K562 (cell line): Measurements from ENCODE around the gene MAN1B1. TPM values are rescaled to one million over a fixed set of nuclear protein-coding genes. Genes with fewer than 3 reads are reported as not detected.

Experiments used
- ARID4B ChIP-seq: sonication (generic); formaldehyde crosslinking; IDR thresholded peaks from 2 replicates; pipeline ENCODE4 v1.8.0; 2022; ENCODE audit warnings: mild to moderate bottlenecking, missing genetic modification reagents
- CHD1 ChIP-seq: fragments of 200-600 bp; sonication (generic); IDR thresholded peaks from one replicate; pipeline ENCODE4 v1.6.1; 2012; ENCODE audit warnings: mild to moderate bottlenecking, moderate library complexity, low read length, inconsistent platforms
- FOXK1 ChIP-seq: sonication (generic); formaldehyde crosslinking; IDR thresholded peaks from 2 replicates; pipeline ENCODE4 v1.8.0; 2022; ENCODE audit warnings: missing genetic modification reagents, mild to moderate bottlenecking, borderline replicate concordance
- HOXB6 ChIP-seq: fragments of 250-450 bp; sonication (Bioruptor Pico); IDR thresholded peaks from 2 replicates; pipeline ENCODE4 v1.5.1; 2022; ENCODE audit warnings: mild to moderate bottlenecking, borderline replicate concordance
- IFI16 ChIP-seq: fragments of 250-450 bp; sonication (Bioruptor Pico); IDR thresholded peaks from 2 replicates; pipeline ENCODE4 v2.1.2; 2022; ENCODE audit warnings: mild to moderate bottlenecking, inconsistent platforms
- LEF1 ChIP-seq: fragments of 450-650 bp; IDR thresholded peaks from 2 replicates; pipeline ENCODE4 v1.6.1; 2016; ENCODE audit warnings: mild to moderate bottlenecking
- MAFK ChIP-seq: IDR thresholded peaks from 2 replicates; pipeline ENCODE4 v1.6.1; 2011; ENCODE audit warnings: low read length, improper control_type of control experiment
- PHB ChIP-seq: fragments of 250-450 bp; sonication (Bioruptor Pico); IDR thresholded peaks from 2 replicates; pipeline ENCODE4 v1.5.0; 2021
- PRDM10 ChIP-seq: fragments of 450-650 bp; IDR thresholded peaks from 2 replicates; pipeline ENCODE4 v1.6.1; 2018; ENCODE audit not compliant: partially characterized antibody
- SAFB2 ChIP-seq: fragments of 200-400 bp; formaldehyde crosslinking; IDR thresholded peaks from 2 replicates; pipeline ENCODE4 v1.6.1; 2018; ENCODE audit warnings: borderline replicate concordance, low read length, low read depth, moderate library complexity; ENCODE audit not compliant: severe bottlenecking
- SAP30 ChIP-seq: fragments of 200-600 bp; sonication (generic); IDR thresholded peaks from 2 replicates; pipeline ENCODE4 v1.6.1; 2012; ENCODE audit warnings: borderline replicate concordance, low read depth, mild to moderate bottlenecking, moderate library complexity, low read length, control low read depth, inconsistent platforms; ENCODE audit not compliant: insufficient read depth, poor library complexity, severe bottlenecking
- SMARCB1 ChIP-seq: IDR thresholded peaks from 2 replicates; pipeline ENCODE4 v1.6.1; 2011; ENCODE audit warnings: improper control_type of control experiment, low read depth; ENCODE audit not compliant: insufficient read length
- SP2 ChIP-seq: IDR thresholded peaks from 2 replicates; pipeline ENCODE4 v1.6.1; 2011; ENCODE audit warnings: mild to moderate bottlenecking, low read depth, low read length, moderate library complexity; ENCODE audit not compliant: poor library complexity, severe bottlenecking; ENCODE audit errors: extremely low read depth
- TFAP4 ChIP-seq: sonication (generic); formaldehyde crosslinking; IDR thresholded peaks from 2 replicates; pipeline ENCODE4 v1.8.0; 2022; ENCODE audit warnings: missing genetic modification reagents, mild to moderate bottlenecking, moderate library complexity, borderline replicate concordance
- ZBTB1 ChIP-seq: sonication (generic); formaldehyde crosslinking; IDR thresholded peaks from 2 replicates; pipeline ENCODE4 v1.8.1; 2023; ENCODE audit warnings: missing genetic modification reagents, low read depth, mild to moderate bottlenecking, borderline replicate concordance
- ZNF280B ChIP-seq: fragments of 250-450 bp; sonication (Bioruptor Pico); IDR thresholded peaks from 2 replicates; pipeline ENCODE4 v1.5.1; 2021; ENCODE audit warnings: mild to moderate bottlenecking
- ZNF57 ChIP-seq: fragments of 450-650 bp; formaldehyde crosslinking; IDR thresholded peaks from 2 replicates; pipeline ENCODE4 v1.4.0; 2020; ENCODE audit warnings: mild to moderate bottlenecking, moderate library complexity
- polyA plus RNA-seq, 8 experiments: library from polyadenylated mRNA; depleted of rRNA in 4 of 8; stranded (reverse) in 5 of 8; unstranded in 3 of 8; fragments of >200 nt; fragmentation: Nextera tagmentation in 2 of 8; fragmentation: Illumina TruSeq in 1 of 8; extraction: Ambion mirVana in 2 of 8; extraction: Trizol in 1 of 8; gene quantifications; 2 replicates each; pipeline versions ENCODE4 v1.2.1 to v1.2.3, GENCODE V29; 2011 to 2014; ENCODE audit warnings: inconsistent platforms in 1 of 8, missing spikeins in 1 of 8
- total RNA-seq, 7 experiments: library from RNA; depleted of rRNA in 6 of 7; stranded (reverse); fragments of >200 nt in 6 of 7; fragmentation: Illumina TruSeq in 2 of 7; extraction: Trizol in 2 of 7; gene quantifications; 2 replicates each; pipeline versions ENCODE4 v1.2.1 to v1.2.3, GENCODE V29; 2011 to 2021; ENCODE audit warnings: low replicate concordance in 1 of 7

The MAN1B1 gene
- total and polyA plus RNA-seq, 9 of the 15 experiments (the other 6 are each of a cell fraction or from before 2014, with no cell fraction given): 0.55 to 36.6 (median 27.3) TPM

GRCh38 chr9:137069508-137070091, 17.2 kb upstream of the MAN1B1 start (continued):
- TF ChIP-seq ARID4B (CRISPR knock-in tag) (0 out of 2 replicates have a peak, but pooled peaks have one; percentile 39), SP2 (no peak), ZNF280B (CRISPR knock-in tag) (no peak), HOXB6 (no peak), LEF1 (no peak), PHB (CRISPR knock-in tag) (no peak), TFAP4 (CRISPR knock-in tag) (peak; percentile 52), ZBTB1 (CRISPR knock-in tag) (0 out of 2 replicates have a peak, but pooled peaks have one; percentile 16), SMARCB1 (no peak), MAFK (no peak), SAFB2 (no peak), SAP30 (no peak), FOXK1 (CRISPR knock-in tag) (no peak), ZNF57 (CRISPR knock-in tag) (no peak), PRDM10 (no peak), IFI16 (CRISPR knock-in tag) (no peak), CHD1 (peak; percentile 38)
